NCI-H2171 treated with DMSO at 0.1 percent for 48 hours (cell line): ENCODE data around the gene HGFAC.

ENCODE experiments used
- DNase-seq: peaks from one replicate; lab custom pipeline; 2025; lab: John Stamatoyannopoulos, UW

Gene HGFAC

DNA sequence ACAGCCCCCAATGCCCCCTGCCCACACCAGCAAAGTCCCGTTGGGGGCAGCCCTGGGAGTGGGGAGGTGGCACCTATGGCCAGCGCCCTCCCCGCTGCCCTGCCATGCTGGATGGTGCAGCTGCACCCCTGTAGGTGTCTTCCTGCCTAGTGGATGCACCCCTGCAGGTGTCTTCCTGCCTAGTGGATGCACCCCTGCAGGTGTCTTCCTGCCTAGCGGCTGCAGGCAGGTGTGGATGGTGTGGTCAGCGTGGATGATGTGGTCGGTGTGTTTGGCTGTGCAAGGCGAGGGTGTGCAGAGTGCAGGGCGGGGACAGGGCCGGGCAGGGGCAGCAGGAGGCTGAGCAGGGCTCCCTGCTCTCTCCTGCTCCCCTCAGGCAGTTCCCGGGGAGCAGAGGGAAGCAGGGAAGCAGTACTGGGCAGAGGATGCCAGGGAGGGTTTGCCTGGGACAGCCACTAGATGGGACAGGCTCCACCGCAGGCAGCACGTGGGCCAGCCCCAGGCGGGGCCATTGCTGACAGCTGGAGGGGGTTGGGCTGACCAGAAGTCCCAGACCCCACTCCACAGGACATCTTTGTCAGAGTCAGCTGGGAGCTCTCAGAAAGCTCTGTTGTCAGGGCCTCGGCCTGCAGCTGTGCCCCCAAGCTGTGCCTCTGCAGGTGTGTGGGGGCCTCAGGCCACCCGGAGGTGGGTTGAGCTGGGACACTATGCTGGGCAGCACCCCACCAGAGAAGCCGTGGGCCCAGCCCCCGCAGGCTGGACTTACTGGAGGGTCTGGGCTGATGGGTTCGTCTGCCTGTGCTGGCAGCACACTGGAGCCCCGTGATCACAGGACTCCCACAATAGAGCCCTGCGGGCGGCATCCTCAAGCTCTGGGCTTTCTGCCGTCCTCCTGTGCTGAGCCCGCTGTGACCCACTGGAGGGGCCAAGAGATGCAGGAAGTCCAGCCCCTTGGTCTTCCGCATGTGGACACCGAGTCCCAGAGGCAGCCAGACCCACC, 45.1 kb downstream of the HGFAC start:
- DNase-seq = no peak

DNA sequence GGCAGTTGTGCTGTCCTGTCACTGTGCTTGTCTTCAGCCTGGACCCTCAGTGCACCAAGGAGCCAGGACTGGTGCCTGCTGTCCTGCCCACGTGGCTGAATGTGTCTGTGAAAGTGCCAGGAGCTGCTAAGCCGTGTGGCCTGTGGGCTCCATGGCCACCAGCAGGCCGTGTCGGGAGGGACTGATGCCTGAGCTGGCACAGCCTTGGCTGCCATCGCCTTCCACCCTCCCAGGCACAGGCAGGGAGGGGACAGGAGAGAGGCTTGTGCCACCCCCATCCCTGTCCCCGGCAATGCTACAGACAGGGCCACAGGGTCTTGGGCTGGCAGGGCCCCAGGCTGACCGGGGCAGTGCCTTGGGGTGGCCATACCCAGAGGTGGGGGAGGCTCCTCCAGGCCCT, 46.1 kb downstream of the HGFAC start:
- no peak for DNase-seq

DNA sequence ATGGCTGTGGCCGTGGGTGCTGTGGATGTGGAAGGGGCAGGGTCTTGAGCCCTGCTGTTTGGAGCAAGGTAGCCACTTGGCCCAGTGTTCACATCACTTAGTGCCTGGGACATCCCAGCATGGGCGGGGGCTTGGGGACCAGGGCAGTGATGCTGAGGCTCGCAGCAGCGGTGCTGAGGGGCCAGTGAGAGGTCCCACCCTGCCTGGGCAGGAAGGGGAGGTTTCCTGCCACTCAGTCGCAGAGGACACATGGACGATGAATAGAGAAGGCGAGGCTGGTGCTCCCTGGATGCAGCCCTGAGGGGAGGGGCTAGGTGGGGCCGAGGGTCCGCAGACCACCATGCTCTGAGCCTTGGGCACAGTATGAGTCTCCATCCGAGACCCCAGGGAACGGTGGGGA, 47.1 kb downstream of the HGFAC start:
- DNase-seq = no peak

GRCh38 chr4:3489451-3489962, 47.7 kb downstream of the HGFAC start:
- no peak for DNase-seq

DNA sequence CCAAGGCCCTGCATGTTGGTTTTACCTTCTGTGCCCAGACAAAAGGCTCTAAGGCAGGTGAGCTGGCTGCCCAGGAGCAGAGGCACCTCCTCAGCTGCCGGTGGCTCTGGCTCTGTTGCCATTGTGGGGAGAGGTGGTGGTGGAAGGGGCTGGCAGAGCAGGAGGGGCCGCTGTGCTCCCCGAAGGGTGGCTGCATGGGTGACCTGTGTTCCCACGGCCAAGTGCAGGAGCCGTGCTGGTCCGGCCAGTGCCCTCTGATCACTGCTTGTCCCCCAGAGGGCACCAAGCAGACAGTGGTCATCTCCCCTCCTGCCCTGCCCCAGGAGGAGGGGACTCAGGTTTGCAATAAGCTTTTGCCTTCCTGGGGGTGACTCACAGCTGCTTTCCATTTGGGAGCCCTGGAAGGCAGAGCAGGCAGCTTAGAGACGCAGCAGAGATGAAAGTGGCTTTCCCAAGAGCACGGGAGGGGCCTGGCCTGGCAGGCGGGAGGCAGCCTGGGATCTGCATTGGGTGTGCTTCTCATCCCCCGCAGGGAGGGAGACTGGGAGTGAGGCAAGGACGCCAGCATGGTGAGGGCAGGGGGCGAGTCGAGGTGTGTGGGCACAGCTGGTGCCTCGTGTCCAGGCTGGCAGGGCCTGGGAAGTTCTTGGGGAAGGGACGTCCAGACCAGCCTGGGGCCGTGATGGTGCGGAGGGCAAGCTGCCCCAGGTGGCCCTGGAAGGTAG, 50.1 kb downstream of the HGFAC start:
- no peak for DNase-seq

- DNase-seq = no peak
Measured at GRCh38 chr4:3492741-3493719, 51.3 kb downstream of the HGFAC start.

DNA sequence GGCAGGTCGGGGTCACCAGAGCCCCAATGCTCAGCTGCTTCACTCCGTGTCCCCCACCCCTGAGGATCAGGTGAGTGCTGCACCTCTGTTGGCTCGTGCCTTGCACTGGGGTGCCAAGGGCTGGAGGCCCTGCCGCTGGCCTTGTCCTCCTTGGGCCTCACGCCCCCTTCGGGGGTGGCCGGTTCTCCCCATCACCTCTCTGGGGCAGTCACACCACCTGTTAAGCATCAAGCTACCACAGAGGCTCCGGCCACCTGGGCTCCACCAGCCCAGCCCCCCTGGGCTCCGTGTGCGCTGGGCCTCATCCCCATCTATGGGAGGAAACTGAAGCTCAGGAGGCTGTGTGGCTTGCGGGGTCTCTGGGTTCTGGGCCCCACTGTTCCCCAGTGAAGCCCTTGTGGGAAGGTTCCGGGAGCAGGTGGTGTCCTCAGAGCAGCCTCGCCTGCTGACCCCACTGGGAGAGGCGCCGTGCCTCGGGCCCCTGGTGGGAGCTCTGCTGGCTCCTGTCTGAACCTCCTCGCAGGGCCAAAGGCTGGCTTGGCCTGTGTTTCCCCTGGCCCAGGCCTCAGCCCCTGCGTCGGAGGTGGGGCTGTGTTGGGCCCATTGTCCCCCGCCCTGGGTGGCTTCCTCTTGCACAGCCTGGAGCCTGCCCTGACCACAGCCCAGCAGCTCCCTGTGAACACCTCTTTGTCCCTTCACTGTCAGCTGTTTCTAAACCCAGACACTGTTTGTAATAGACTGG, 52.1 kb downstream of the HGFAC start:
- DNase-seq = no peak

GRCh38 chr4:3494462-3494871, 52.7 kb downstream of the HGFAC start:
- no peak for DNase-seq

DNA sequence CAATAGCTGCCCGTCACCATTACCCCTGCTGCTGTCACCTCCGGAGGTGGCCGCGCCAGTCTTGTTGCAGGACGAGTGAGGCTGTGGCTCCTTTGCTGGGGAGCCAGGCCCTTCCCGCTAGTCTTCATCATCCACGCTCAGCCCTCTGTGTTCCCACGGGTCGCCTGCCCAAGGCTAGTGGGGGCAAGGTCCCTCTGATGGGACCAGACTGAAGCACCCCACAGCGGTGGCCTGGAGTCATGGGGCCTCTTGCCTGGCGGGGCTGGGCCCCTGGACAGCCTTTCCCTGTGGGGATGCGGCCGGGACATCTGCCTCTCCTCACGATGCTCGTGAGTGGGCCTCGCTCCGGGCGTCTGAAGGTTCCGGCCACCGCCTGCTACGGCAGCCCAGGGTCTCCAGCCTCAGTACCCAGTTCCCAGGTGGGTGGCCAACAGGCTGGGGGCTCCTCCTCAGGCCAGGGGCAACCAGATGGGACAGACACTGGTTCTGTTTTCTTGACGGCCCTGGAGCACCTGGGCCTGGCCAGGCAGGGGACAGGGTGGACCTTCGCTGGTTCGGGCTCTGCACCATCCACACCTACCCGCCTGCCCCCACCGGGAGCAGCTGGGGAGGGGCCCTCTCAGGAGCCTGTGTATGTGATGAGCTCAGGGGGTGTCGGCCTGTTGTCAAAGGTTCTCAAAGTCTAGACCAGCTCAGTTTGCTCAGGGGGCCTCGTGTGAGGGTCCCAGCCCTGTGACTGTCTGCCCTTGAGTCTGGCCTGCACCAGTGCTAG, 53.6 kb downstream of the HGFAC start:
- no peak for DNase-seq

DNA sequence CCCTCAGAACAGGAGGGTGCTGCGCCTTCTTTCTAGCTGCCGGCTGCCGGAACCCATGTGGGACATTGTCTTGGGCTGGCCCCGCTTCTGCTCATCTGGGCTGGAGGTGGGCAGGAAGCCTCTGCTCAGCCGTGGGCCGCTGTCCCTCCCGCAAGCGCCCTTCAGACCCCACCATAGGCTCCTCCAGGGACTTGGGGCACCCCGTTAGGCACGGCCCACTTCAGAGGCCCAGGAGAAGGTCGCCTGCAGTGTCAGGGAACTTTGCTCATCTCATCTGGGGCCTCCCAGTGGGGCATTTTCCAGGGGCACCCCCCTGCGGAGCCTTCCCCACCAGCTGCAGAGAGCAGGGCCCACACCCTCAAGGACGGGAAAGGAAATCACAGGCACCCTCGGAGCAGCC, 54.3 kb downstream of the HGFAC start:
- DNase-seq = no peak

- DNase-seq = no peak
Measured at GRCh38 chr4:3497095-3497494, 55.3 kb downstream of the HGFAC start.

- no peak for DNase-seq
Measured at GRCh38 chr4:3497523-3498389, 56.0 kb downstream of the HGFAC start.

GRCh38 chr4:3498407-3498806, 56.6 kb downstream of the HGFAC start:
- no peak for DNase-seq
